HL-60 (cell line): ENCODE results near the gene PTPRT.

ENCODE experiments used
- CTCF ChIP-seq: IDR thresholded peaks from one replicate; pipeline ENCODE4 v1.5.1; 2011; ENCODE audit warnings: low read length, control low read depth, inconsistent platforms; ENCODE audit not compliant: insufficient read depth
- POLR2AphosphoS5 ChIP-seq: IDR thresholded peaks from 2 replicates; pipeline ENCODE4 v1.6.1; 2012; ENCODE audit warnings: low read depth
- REST ChIP-seq: IDR thresholded peaks from 2 replicates; pipeline ENCODE4 v1.6.1; 2012; ENCODE audit warnings: low read depth; ENCODE audit not compliant: insufficient replicate concordance

- TF ChIP-seq CTCF (peak; percentile 46), REST (no peak), POLR2AphosphoS5 (no peak)
Measured at GRCh38 chr20:42530855-42531448, 658.8 kb downstream of the PTPRT start.
